ENCODE measurements around the gene FOXC2. TPM values are rescaled to one million over a fixed set of nuclear protein-coding genes. Genes with fewer than 3 reads are reported as not detected.

FOXC2 gene
- total RNA-seq, 4 donors from 2014 or later = 0.40 to 1.5 (median 0.50) TPM

- Histone ChIP-seq H3K9me3 (no peaks in the 10 kb centered on the region), H3K27me3 (no peaks in the 10 kb centered on the region), H3K4me1 (peaks cover 0 to 18% (median 0%) of the 10 kb centered on the region in 3 donors), H3K36me3 (peaks cover 0 to 70% of the 10 kb centered on the region in 2 donors), H3K4me3 (no peak overlapping the region), H3K27ac (no peak overlapping the region)
- TF ChIP-seq POLR2AphosphoS5 (IDR thresholded peaks at IDR 0.05) (no peak), POLR2A (IDR thresholded peaks at IDR 0.05) (no peak), EP300 (IDR thresholded peaks at IDR 0.05) (no peak), CTCF (IDR thresholded peaks at IDR 0.05) (no peak)
- ATAC-seq = no peak
- WGBS, 2 donors (ENCODE audit: low coverage in 1 of 2) = 78 to 84% methylated on average over 12 to 16 of the region's 18 CpGs
These were observed 31.6 kb upstream of the FOXC2 start for GRCh38 chr16:86534779-86535615.

DNA sequence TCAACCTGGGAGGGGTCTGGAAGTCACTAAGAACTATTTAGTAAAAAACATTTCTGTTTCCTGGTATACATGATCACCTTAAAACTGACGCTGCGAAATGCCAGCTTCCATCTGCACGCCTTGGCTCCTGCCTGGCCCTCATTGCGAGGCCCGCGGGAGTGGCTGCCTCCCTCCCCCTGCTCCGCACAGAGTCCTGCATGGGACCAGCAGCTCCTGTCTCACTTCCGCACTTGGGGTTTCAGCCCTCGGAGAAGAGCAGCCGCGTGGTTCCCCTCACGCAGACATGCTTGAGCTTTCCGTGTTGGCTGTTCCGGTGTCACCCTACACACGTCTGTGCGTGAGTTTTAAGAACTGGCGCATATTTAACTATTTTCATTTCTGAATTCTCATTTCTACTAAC, 30.0 kb upstream of the FOXC2 start:
- WGBS, 2 donors (ENCODE audit: low coverage in 1 of 2) = 93 to 97% methylated on average over 12 to 14 of the region's 17 CpGs
- no peak for ATAC-seq
- Histone ChIP-seq H3K9me3 (no peaks in the 10 kb centered on the region), H3K4me1 (peaks cover 0 to 3% (median 0%) of the 10 kb centered on the region in 3 donors), H3K27ac (no peak overlapping the region), H3K27me3 (no peaks in the 10 kb centered on the region), H3K36me3 (peaks cover 0 to 83% of the 10 kb centered on the region in 2 donors), H3K4me3 (no peak overlapping the region)
- no peak for TF ChIP-seq EP300 (IDR thresholded peaks at IDR 0.05)
- TF ChIP-seq CTCF (IDR thresholded peaks at IDR 0.05) = no peak

GRCh38 chr16:86537486-86537885, 29.1 kb upstream of the FOXC2 start:
- H3K27me3 ChIP-seq = no peaks in the 10 kb centered on the region
- peaks cover 0 to 83% of the 10 kb centered on the region in 2 donors for H3K36me3 ChIP-seq
- WGBS, 2 donors (ENCODE audit: low coverage in 1 of 2) = 78 to 100% methylated on average over 1 of the region's 4 CpGs
- ATAC-seq = no peak
- H3K9me3 ChIP-seq = no peaks in the 10 kb centered on the region
- H3K27ac ChIP-seq = no peak overlapping the region
- H3K4me1 ChIP-seq = no peaks in the 10 kb centered on the region
- no peak overlapping the region for H3K4me3 ChIP-seq
- no peak for TF ChIP-seq POLR2AphosphoS5 (IDR thresholded peaks at IDR 0.05)
- TF ChIP-seq POLR2A (IDR thresholded peaks at IDR 0.05) = no peak
- no peak for TF ChIP-seq EP300 (IDR thresholded peaks at IDR 0.05)
- no peak for TF ChIP-seq CTCF (IDR thresholded peaks at IDR 0.05)

- H3K4me1 ChIP-seq = no peaks in the 10 kb centered on the region
- H3K36me3 ChIP-seq = peaks cover 0 to 83% of the 10 kb centered on the region in 2 donors
- H3K27me3 ChIP-seq = no peaks in the 10 kb centered on the region
- TF ChIP-seq EP300 (IDR thresholded peaks at IDR 0.05) (no peak), POLR2A (IDR thresholded peaks at IDR 0.05) (no peak), POLR2AphosphoS5 (IDR thresholded peaks at IDR 0.05) (no peak), CTCF (IDR thresholded peaks at IDR 0.05) (no peak)
- ATAC-seq = no peak
- H3K9me3 ChIP-seq = no peaks in the 10 kb centered on the region
- H3K4me3 ChIP-seq = no peak overlapping the region
- no peak overlapping the region for H3K27ac ChIP-seq
- 87% methylated on average over 3 of the region's 17 CpGs; no CpG with 5 or more reads in 1 of the 2 donors for WGBS, 2 donors (ENCODE audit: low coverage in 1 of 2)
These were observed 28.3 kb upstream of the FOXC2 start for GRCh38 chr16:86538196-86538780.

GRCh38 chr16:86540894-86541293, 25.7 kb upstream of the FOXC2 start:
- H3K27ac ChIP-seq = no peak overlapping the region
- no peak overlapping the region for H3K4me3 ChIP-seq
- H3K9me3 ChIP-seq = no peaks in the 10 kb centered on the region
- no peak for ATAC-seq
- no peaks in the 10 kb centered on the region for H3K27me3 ChIP-seq
- H3K4me1 ChIP-seq = no peaks in the 10 kb centered on the region
- TF ChIP-seq EP300 (IDR thresholded peaks at IDR 0.05) (no peak), CTCF (IDR thresholded peaks at IDR 0.05) (no peak), POLR2AphosphoS5 (IDR thresholded peaks at IDR 0.05) (no peak), POLR2A (IDR thresholded peaks at IDR 0.05) (no peak)
- 74 to 80% methylated on average over 1 to 4 of the region's 6 CpGs for WGBS, 2 donors (ENCODE audit: low coverage in 1 of 2)
- H3K36me3 ChIP-seq = peaks cover 0 to 100% of the 10 kb centered on the region in 2 donors
